GM12878 (cell line): ENCODE data around the gene UBE2G2. TPM values are rescaled to one million over a fixed set of nuclear protein-coding genes. Genes with fewer than 3 reads are reported as not detected.

Experiments used
- ATAC-seq: fragments of 200-7000 bp; cut with Tn5 transposase; 3 replicates; pipeline ENCODE4 v1.9.1; 2020; ENCODE audit warnings: mild to moderate bottlenecking, moderate library complexity
- BruUV-seq: library from RNA; stranded (reverse); fragments of 400-500 nt; replicated peaks from 2 replicates; lab custom pipeline; 2021; lab: Mats Ljungman, UMichigan
- CTCF ChIA-PET: fragments of 300-600 bp; sonication (Branson Sonifier 250); formaldehyde crosslinking; extraction: SDS; loops from one replicate; lab custom pipeline; 2021; ENCODE audit warnings: inconsistent platforms; lab: Yijun Ruan, JAX
- POLR2A ChIA-PET: fragments of 350-600 bp; formaldehyde crosslinking; extraction: SDS; loops from one replicate; lab custom pipeline; 2021; ENCODE audit warnings: inconsistent platforms; lab: Charles Lee
- RAD21 ChIA-PET: fragments of 300-600 bp; sonication (Branson Sonifier 250); formaldehyde crosslinking; loops from one replicate; lab custom pipeline; 2023; ENCODE audit warnings: antibody characterized with exemption; ENCODE audit not compliant: unreplicated experiment; lab: Charles Lee
- SMC1A ChIA-PET: fragments of 300-600 bp; sonication (Branson Sonifier 250); formaldehyde crosslinking; loops from one replicate; lab custom pipeline; 2023; ENCODE audit not compliant: unreplicated experiment, uncharacterized antibody; lab: Charles Lee
- DNase-seq: peaks from one replicate; pipeline ENCODE4 v3.0.0-alpha.2; 2011; ENCODE audit warnings: low read depth, low spot score
- FAIRE-seq: peaks from 3 replicates; lab custom pipeline; 2011; peaks lifted over from hg19 to GRCh38; lab: Jason Lieb, UNC
- H2AFZ ChIP-seq: 2 replicates; pipeline ENCODE4 v1.6.0; 2011; ENCODE audit warnings: low read depth, low read length, control low read depth; ENCODE audit not compliant: control insufficient read depth
- H3K27ac ChIP-seq: 2 replicates; pipeline ENCODE4 v1.5.1; 2011; ENCODE audit warnings: control low read depth; ENCODE audit not compliant: control insufficient read depth, insufficient read depth
- H3K27me3 ChIP-seq, 2 experiments: replicated peaks in 1 of 2; 2 replicates each; pipeline versions ENCODE4 v1.6.0 to v1.6.1; 2011; ENCODE audit warnings: low read length in 1 of 2; ENCODE audit not compliant: control insufficient read depth in 2 of 2, insufficient read depth in 2 of 2
- H3K36me3 ChIP-seq, 2 experiments: 2 replicates each; pipeline ENCODE4 v1.5.1; 2011; ENCODE audit warnings: low read length in 1 of 2; ENCODE audit not compliant: control insufficient read depth in 2 of 2, insufficient read depth in 2 of 2
- H3K4me1 ChIP-seq: 2 replicates; pipeline ENCODE4 v1.6.1; 2011; ENCODE audit warnings: mild to moderate bottlenecking, low read length, moderate library complexity, mixed read lengths; ENCODE audit not compliant: control insufficient read depth, insufficient read depth
- H3K4me2 ChIP-seq: 2 replicates; pipeline ENCODE4 v1.6.0; 2011; ENCODE audit warnings: control low read depth; ENCODE audit not compliant: control insufficient read depth, insufficient read depth
- H3K4me3 ChIP-seq: fragments of 200-600 bp; sonication (generic); 2 replicates; pipeline ENCODE4 v1.5.1; 2016
- H3K79me2 ChIP-seq: 2 replicates; pipeline ENCODE4 v1.6.0; 2011; ENCODE audit warnings: low read length; ENCODE audit not compliant: control insufficient read depth, insufficient read depth
- H3K9ac ChIP-seq: 2 replicates; pipeline ENCODE4 v1.8.0; 2011; ENCODE audit warnings: low read length, control low read depth, mixed read lengths; ENCODE audit not compliant: control insufficient read depth, insufficient read depth
- H3K9me3 ChIP-seq: replicated peaks from 3 replicates; pipeline ENCODE4 v1.5.1; 2011; ENCODE audit warnings: mild to moderate bottlenecking, low read length; ENCODE audit not compliant: control insufficient read depth, insufficient read depth
- H4K20me1 ChIP-seq: 2 replicates; pipeline ENCODE4 v1.6.0; 2011; ENCODE audit not compliant: control insufficient read depth, insufficient read depth
- ATF2 ChIP-seq: IDR thresholded peaks from 2 replicates; pipeline ENCODE4 v1.6.1; 2012; ENCODE audit warnings: low read length, inconsistent platforms
- CBX3 ChIP-seq: fragments of 200-600 bp; sonication (generic); IDR thresholded peaks from 2 replicates; pipeline ENCODE4 v1.6.1; 2016; ENCODE audit warnings: low read depth, borderline replicate concordance
- CEBPB ChIP-seq, 2 experiments: fragments of 150-350 bp in 1 of 2; IDR thresholded peaks; 2 replicates each; pipeline ENCODE4 v1.6.1; 2012 to 2014; ENCODE audit warnings: low read depth in 2 of 2, low read length in 2 of 2, borderline replicate concordance in 1 of 2, inconsistent platforms in 1 of 2
- CEBPZ ChIP-seq: fragments of 150-350 bp; IDR thresholded peaks from 2 replicates; pipeline ENCODE4 v1.6.1; 2016; ENCODE audit warnings: low read depth, low read length
- CREB1 ChIP-seq: IDR thresholded peaks from 2 replicates; pipeline ENCODE4 v1.6.1; 2012; ENCODE audit warnings: low read depth, mild to moderate bottlenecking, inconsistent platforms
- EZH2 ChIP-seq: IDR thresholded peaks from 2 replicates; pipeline ENCODE4 v1.6.1; 2012; ENCODE audit warnings: low read depth, mild to moderate bottlenecking, control low read depth, inconsistent platforms, low read length, borderline replicate concordance; ENCODE audit not compliant: control insufficient read depth
- HSF1 ChIP-seq: fragments of 150-350 bp; IDR thresholded peaks from 2 replicates; pipeline ENCODE4 v1.6.1; 2014; ENCODE audit warnings: mild to moderate bottlenecking, low read depth, low read length
- MYB ChIP-seq: fragments of 150-350 bp; IDR thresholded peaks from 2 replicates; pipeline ENCODE4 v1.6.1; 2014; ENCODE audit warnings: mild to moderate bottlenecking, low read depth, low read length, borderline replicate concordance
- RAD51 ChIP-seq: fragments of 450-650 bp; IDR thresholded peaks from 2 replicates; pipeline ENCODE4 v1.6.1; 2016; ENCODE audit warnings: moderate library complexity, mild to moderate bottlenecking, inconsistent platforms
- SREBF1 ChIP-seq: IDR thresholded peaks from 2 replicates; pipeline ENCODE4 v1.6.1; 2012; ENCODE audit warnings: mild to moderate bottlenecking, low read length
- STAT3 ChIP-seq: IDR thresholded peaks from 2 replicates; pipeline ENCODE4 v1.6.1; 2011; ENCODE audit warnings: low read depth, low read length, improper control_type of control experiment
- USF1 ChIP-seq: IDR thresholded peaks from 2 replicates; pipeline ENCODE4 v1.6.1; 2011; ENCODE audit warnings: borderline replicate concordance, low read depth, mild to moderate bottlenecking, moderate library complexity, mixed read lengths, low read length; ENCODE audit not compliant: insufficient read depth; ENCODE audit errors: extremely low read length
- ZZZ3 ChIP-seq: IDR thresholded peaks from 2 replicates; pipeline ENCODE4 v1.6.1; 2011; ENCODE audit warnings: low read depth; ENCODE audit not compliant: control insufficient read depth, insufficient read length
- WGBS: methylation state at CpG from one replicate; pipeline ENCODE4 v1.1.6; 2016; ENCODE audit warnings: low lambda C conversion rate; ENCODE audit not compliant: insufficient replicate concordance, insufficient coverage; ENCODE audit errors: missing lambda C conversion rate; 5-methylcytosine and 5-hydroxymethylcytosine counted together
- in situ Hi-C: fragments of 300-500 bp; cut with MboI; formaldehyde crosslinking; loops from 9 replicates; pipeline ENCODE4 v1.14.3; 2018; ENCODE audit warnings: mixed read lengths
- intact Hi-C: fragments of 100-400 bp; cut with micrococcal nuclease; formaldehyde crosslinking; loops from one replicate; pipeline ENCODE4 v1.14.2; 2022; ENCODE audit not compliant: unreplicated experiment
- polyA plus RNA-seq, 11 experiments: library from polyadenylated mRNA; depleted of rRNA in 4 of 11; unstranded in 6 of 11; stranded (reverse) in 5 of 11; fragments of >200 nt; fragmentation: Nextera tagmentation in 4 of 11; fragmentation: Illumina TruSeq in 1 of 11; extraction: Ambion mirVana in 4 of 11; extraction: Trizol in 1 of 11; gene quantifications; 1 replicate in 1 of 11; 2 replicates in 10 of 11; pipeline versions ENCODE4 v1.2.1 to v1.2.3, GENCODE V29; 2011 to 2016; ENCODE audit warnings: inconsistent platforms in 2 of 11, missing spikeins in 2 of 11, low read depth in 1 of 11
- total RNA-seq, 4 experiments: library from RNA; depleted of rRNA in 3 of 4; stranded (reverse); fragments of >200 nt in 3 of 4; fragmentation: Illumina TruSeq in 1 of 4; extraction: Trizol in 1 of 4; gene quantifications; 2 replicates each; pipeline versions ENCODE4 v1.2.1 to v1.2.3, GENCODE V29; 2013 to 2021
- TF ChIP-seq, protein P1 (sequence below): fragments of 450-650 bp; IDR thresholded peaks from 2 replicates; pipeline ENCODE4 v1.6.1; 2016; ENCODE audit warnings: mild to moderate bottlenecking

Gene UBE2G2
- total and polyA plus RNA-seq, 10 of the 15 experiments (the other 5 are each of a cell fraction or from before 2014, with no cell fraction given), result 27.0 to 139 (median 75.9) TPM

DNA sequence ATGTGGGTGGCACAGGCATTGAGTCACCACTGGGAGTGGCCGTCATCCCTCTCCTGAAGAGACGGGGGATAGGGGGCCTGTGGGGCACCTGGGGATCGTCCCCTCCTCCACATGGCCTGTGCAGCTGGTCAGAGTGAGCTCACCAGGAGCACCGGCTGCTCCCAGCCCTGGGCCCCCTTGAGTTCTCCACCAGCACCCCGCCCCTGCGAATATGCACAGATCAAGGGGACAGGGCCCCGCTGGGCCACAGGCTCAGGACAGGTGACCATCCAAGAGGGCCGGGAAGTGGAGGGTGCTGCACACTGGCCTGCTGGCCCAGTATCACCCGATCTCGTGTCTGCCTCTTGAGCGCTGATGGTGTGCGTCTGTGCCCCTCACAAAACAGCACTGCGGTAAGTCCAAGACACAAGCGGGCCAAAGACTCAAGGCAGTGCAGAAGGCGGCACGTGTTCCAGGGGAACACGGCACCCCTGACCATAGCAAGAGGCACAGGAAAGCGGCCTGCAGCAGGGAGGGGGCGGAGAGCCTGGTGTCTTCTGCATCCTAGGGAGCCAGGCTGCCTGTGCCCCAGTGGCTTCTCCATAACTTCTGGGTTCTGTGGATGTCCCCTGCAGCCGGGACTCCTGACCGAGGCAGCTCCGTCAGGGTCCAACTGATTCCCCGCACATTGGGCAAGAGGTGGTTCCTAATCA lies 72.1 kb downstream of the UBE2G2 start (continued):
- no peak for TF ChIP-seq SREBF1
- TF ChIP-seq CEBPB (IDR thresholded peaks at IDR 0.05; ENCODE audit: borderline replicate concordance in 1 of 2, low read depth in 2 of 2, low read length in 2 of 2), result no peak
- TF ChIP-seq CEBPZ, result no peak

DNA sequence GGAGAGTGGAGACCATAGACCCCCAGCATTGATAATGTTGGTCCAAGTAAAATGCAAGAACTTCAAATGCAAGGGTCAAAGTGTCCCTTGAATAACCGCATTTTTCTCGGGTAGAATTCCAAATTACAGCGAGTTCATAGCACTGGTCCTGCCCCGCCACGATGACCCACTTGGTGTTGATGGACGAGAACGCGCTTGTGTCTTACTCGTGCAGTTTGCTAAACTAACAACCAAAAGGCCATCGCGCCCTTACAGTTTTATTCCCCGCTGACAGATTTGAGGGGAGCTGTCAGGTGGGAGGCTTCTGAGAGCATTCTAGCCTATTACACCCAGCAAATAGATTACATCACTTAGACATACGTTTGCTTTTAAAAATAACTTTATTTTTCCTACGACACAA lies 72.9 kb downstream of the UBE2G2 start:
- 65% methylated on average over 14 of the region's 14 CpGs for WGBS
- no peak for ATAC-seq
- no peak for DNase-seq
- RAD21 ChIA-PET, result no interaction called here
- no peaks in the 10 kb centered on the region for H3K9me3 ChIP-seq
- SMC1A ChIA-PET, result no interaction called here
- no peaks in the 10 kb centered on the region for H3K36me3 ChIP-seq
- no peak overlapping the region for H2AFZ ChIP-seq
- CTCF ChIA-PET, result no interaction called here
- no peaks in the 10 kb centered on the region for H3K4me1 ChIP-seq
- peaks cover under 1 to 3% of the 10 kb centered on the region in 2 experiments; a peak in 2 of 4 replicates for H3K27me3 ChIP-seq
- no TSS peak for BruUV-seq
- in situ Hi-C loops, result no loop called here
- FAIRE-seq, result no peak
- intact Hi-C loops, result no loop called here
- POLR2A ChIA-PET, result no interaction called here
- no peaks in the 10 kb centered on the region for H4K20me1 ChIP-seq
- H3K27ac ChIP-seq, result no peak overlapping the region
- H3K9ac ChIP-seq, result no peak overlapping the region
- H3K4me3 ChIP-seq, result no peak overlapping the region
- no peaks in the 10 kb centered on the region for H3K79me2 ChIP-seq
- H3K4me2 ChIP-seq, result no peak overlapping the region
- TF ChIP-seq, protein P1, sequence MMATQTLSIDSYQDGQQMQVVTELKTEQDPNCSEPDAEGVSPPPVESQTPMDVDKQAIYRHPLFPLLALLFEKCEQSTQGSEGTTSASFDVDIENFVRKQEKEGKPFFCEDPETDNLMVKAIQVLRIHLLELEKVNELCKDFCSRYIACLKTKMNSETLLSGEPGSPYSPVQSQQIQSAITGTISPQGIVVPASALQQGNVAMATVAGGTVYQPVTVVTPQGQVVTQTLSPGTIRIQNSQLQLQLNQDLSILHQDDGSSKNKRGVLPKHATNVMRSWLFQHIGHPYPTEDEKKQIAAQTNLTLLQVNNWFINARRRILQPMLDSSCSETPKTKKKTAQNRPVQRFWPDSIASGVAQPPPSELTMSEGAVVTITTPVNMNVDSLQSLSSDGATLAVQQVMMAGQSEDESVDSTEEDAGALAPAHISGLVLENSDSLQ, result no peak
- TF ChIP-seq CBX3 (no peak), RAD51 (no peak), STAT3 (no peak), USF1 (no peak), HSF1 (no peak), ZZZ3 (no peak), ATF2 (no peak), EZH2 (no peak), CREB1 (no peak), MYB (no peak)
